ENCODE results near the gene LRMDA. TPM values are rescaled to one million over a fixed set of nuclear protein-coding genes. Genes with fewer than 3 reads are reported as not detected.

The LRMDA gene
- total RNA-seq, 3 donors from 2014 or later = 8.3 to 17.1 (median 11.1) TPM

DNA sequence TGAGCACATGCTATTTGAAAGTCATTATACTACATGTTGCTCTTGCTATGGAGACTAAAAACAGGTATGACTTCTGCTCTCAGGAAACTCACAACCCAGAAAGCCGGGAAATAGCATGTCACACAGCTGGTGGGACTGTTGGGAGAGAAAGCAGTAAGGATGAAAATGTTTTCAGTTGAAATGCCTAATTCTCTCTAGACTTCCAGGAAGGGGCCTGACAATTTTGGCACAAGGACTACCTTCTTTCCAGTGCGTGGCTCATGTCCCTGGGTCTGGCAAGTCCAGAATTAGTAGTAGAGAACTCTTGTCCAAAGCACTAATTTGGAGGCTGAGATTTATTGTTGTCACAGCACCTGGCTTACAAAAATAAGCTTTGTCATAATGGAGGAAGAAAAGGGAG is 567.6 kb downstream of the LRMDA start:
- Histone ChIP-seq H3K27me3 (no peaks in the 10 kb centered on the region), H3K9me3 (no peaks in the 10 kb centered on the region), H3K27ac (no peak overlapping the region), H3K36me3 (no peaks in the 10 kb centered on the region), H3K4me3 (no peak overlapping the region), H3K4me1 (no peaks in the 10 kb centered on the region)
- no peak for DNase-seq (ENCODE audit: low spot score in 2 of 2)
- TF ChIP-seq, protein P1, sequence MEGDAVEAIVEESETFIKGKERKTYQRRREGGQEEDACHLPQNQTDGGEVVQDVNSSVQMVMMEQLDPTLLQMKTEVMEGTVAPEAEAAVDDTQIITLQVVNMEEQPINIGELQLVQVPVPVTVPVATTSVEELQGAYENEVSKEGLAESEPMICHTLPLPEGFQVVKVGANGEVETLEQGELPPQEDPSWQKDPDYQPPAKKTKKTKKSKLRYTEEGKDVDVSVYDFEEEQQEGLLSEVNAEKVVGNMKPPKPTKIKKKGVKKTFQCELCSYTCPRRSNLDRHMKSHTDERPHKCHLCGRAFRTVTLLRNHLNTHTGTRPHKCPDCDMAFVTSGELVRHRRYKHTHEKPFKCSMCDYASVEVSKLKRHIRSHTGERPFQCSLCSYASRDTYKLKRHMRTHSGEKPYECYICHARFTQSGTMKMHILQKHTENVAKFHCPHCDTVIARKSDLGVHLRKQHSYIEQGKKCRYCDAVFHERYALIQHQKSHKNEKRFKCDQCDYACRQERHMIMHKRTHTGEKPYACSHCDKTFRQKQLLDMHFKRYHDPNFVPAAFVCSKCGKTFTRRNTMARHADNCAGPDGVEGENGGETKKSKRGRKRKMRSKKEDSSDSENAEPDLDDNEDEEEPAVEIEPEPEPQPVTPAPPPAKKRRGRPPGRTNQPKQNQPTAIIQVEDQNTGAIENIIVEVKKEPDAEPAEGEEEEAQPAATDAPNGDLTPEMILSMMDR (IDR thresholded peaks at IDR 0.05) = no peak
- TF ChIP-seq POLR2AphosphoS5 (IDR thresholded peaks at IDR 0.05) = no peak
- no peak for TF ChIP-seq POLR2A (IDR thresholded peaks at IDR 0.05)
- intact Hi-C loops (cut with DNase I; ENCODE audit: low total_unique reads) = no loop called here

DNA sequence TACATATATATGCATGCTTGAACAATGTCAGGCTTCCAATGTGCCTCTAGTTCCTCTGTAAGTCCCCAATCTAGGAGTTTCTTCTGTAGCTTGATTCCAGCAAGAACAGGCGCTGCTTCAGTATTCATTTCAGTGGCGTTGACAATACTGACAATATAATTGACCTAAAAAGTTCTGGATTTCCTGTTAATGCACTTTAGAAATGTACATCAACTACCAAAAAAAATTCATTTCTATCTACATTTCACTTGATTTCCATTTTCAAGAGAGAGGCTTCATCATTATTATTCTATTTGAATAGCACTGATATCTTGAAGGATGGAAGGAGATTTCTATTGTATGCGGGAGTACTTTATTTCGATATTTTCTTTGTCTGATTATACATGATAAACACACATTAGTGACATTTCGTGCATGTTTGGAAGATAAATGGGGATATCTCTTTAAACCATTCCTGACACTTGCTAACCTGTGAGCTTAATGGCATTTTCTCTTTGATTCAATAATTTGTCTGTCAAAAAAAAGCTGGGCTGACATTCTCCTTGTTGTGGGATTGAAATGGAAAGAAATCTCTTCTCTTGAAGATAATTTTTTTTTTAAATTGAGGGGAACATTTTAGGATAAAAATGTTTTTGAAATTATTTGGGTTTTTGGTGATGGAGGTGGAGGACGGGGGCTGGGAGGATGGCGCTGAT is 568.2 kb downstream of the LRMDA start:
- Histone ChIP-seq H3K4me1 (no peaks in the 10 kb centered on the region), H3K9me3 (no peaks in the 10 kb centered on the region), H3K4me3 (no peak overlapping the region), H3K27me3 (no peaks in the 10 kb centered on the region), H3K36me3 (no peaks in the 10 kb centered on the region), H3K27ac (no peak overlapping the region)
- TF ChIP-seq POLR2AphosphoS5 (IDR thresholded peaks at IDR 0.05) = no peak
- no peak for TF ChIP-seq POLR2A (IDR thresholded peaks at IDR 0.05)
- TF ChIP-seq, protein P1 (IDR thresholded peaks at IDR 0.05) = no peak
- intact Hi-C loops (cut with DNase I; ENCODE audit: low total_unique reads) = no loop called here
- DNase-seq (ENCODE audit: low spot score in 2 of 2) = no peak

DNA sequence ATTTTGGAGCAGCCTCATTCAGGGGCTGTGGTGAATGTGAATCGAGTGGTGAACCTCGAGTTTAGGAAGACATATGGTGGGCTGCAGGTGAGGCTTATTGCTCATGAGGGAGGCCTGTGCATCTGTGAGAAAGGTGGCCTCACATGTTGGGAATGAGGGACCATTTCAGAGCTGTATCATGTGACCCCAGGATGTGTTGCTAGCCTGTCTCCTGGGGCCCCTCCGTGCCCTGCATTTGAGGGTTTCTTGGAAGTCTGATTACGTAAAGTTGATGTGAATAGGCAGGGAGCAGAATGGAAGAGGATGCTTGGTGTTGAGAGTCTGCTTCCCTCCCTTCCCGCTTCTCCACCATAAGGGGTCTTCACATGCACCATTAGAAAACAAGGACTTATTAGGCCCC is 569.1 kb downstream of the LRMDA start:
- no peaks in the 10 kb centered on the region for H3K4me1 ChIP-seq
- H3K27ac ChIP-seq = no peak overlapping the region
- no peaks in the 10 kb centered on the region for H3K27me3 ChIP-seq
- intact Hi-C loops (cut with DNase I; ENCODE audit: low total_unique reads) = no loop called here
- no peaks in the 10 kb centered on the region for H3K36me3 ChIP-seq
- TF ChIP-seq, protein P1 (IDR thresholded peaks at IDR 0.05) = no peak
- TF ChIP-seq POLR2A (IDR thresholded peaks at IDR 0.05) = no peak
- no peak for TF ChIP-seq POLR2AphosphoS5 (IDR thresholded peaks at IDR 0.05)
- H3K9me3 ChIP-seq = no peaks in the 10 kb centered on the region
- no peak overlapping the region for H3K4me3 ChIP-seq
- no peak for DNase-seq (ENCODE audit: low spot score in 2 of 2)

DNA sequence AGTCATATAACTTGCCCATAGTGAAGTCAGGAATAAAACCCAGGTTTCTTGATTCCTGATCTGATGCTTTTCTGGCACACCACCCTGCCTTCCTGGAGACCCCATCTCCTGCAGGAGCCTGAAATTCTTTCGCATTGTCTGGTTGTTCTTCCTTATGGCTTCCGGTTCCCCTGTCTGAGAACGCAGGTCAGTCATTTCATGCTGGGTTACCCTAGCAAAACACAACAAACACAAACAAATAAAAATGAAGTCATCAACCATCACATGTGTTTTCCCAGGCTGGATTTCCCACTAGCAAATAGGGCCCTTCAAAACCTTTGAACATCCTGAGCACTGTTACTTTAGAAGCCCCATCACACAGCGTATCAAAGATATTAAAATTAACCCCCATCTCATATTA is 569.6 kb downstream of the LRMDA start:
- H3K4me3 ChIP-seq = no peak overlapping the region
- TF ChIP-seq, protein P1 (IDR thresholded peaks at IDR 0.05) = no peak
- no peak for TF ChIP-seq POLR2A (IDR thresholded peaks at IDR 0.05)
- no peak for TF ChIP-seq POLR2AphosphoS5 (IDR thresholded peaks at IDR 0.05)
- no peaks in the 10 kb centered on the region for H3K9me3 ChIP-seq
- no peak for DNase-seq (ENCODE audit: low spot score in 2 of 2)
- no peaks in the 10 kb centered on the region for H3K4me1 ChIP-seq
- no peak overlapping the region for H3K27ac ChIP-seq
- H3K36me3 ChIP-seq = no peaks in the 10 kb centered on the region
- intact Hi-C loops (cut with DNase I; ENCODE audit: low total_unique reads) = no loop called here
- no peaks in the 10 kb centered on the region for H3K27me3 ChIP-seq

DNA sequence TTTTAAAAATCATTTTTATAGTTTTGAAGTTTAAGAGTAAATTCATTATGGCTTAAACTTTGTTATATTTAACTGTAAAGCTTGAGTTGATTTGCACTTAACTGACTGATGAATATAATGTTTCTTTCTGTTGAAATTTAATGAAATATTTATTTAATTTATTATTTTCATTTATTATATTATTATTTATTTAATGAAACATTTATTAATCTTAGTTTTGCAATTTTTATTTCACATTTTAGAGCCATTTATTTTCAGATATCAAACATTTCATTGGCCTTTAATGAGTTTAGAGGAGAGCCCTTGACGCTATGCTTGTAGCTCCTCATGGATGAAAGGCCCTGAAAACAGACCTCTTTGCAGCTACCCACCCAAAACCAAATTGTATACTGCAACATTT is 570.0 kb downstream of the LRMDA start:
- Histone ChIP-seq H3K4me1 (no peaks in the 10 kb centered on the region), H3K9me3 (no peaks in the 10 kb centered on the region), H3K27me3 (no peaks in the 10 kb centered on the region), H3K4me3 (no peak overlapping the region), H3K36me3 (no peaks in the 10 kb centered on the region), H3K27ac (no peak overlapping the region)
- no peak for DNase-seq (ENCODE audit: low spot score in 2 of 2)
- intact Hi-C loops (cut with DNase I; ENCODE audit: low total_unique reads) = no loop called here
- TF ChIP-seq POLR2A (IDR thresholded peaks at IDR 0.05) = no peak
- no peak for TF ChIP-seq POLR2AphosphoS5 (IDR thresholded peaks at IDR 0.05)
- TF ChIP-seq, protein P1 (IDR thresholded peaks at IDR 0.05) = no peak
